GM23338 (cell line): ENCODE measurements around the gene YJEFN3. TPM values are rescaled to one million over a fixed set of nuclear protein-coding genes. Genes with fewer than 3 reads are reported as not detected.

Source experiments
- ATAC-seq: fragments of 200-7000 bp; cut with Tn5 transposase; 3 replicates; pipeline ENCODE4 v1.9.1; 2020
- DNase-seq: peaks from one replicate; pipeline ENCODE4 v3.0.0-alpha.2; 2015; ENCODE audit warnings: low spot score
- H2AFZ ChIP-seq: fragments of 200-600 bp; sonication (generic); 2 replicates; pipeline ENCODE4 v1.8.0; 2016; ENCODE audit warnings: antibody characterized with exemption, mild to moderate bottlenecking, moderate library complexity
- H3F3A ChIP-seq: fragments of 200-600 bp; sonication (generic); replicated peaks from 2 replicates; pipeline ENCODE4 v1.8.0; 2017; ENCODE audit warnings: antibody characterized with exemption, mixed run types, low read depth
- H3K27ac ChIP-seq: fragments of 200-600 bp; sonication (generic); 2 replicates; pipeline ENCODE4 v1.6.1; 2016; ENCODE audit warnings: low read depth
- H3K27me3 ChIP-seq: fragments of 200-600 bp; sonication (generic); 2 replicates; pipeline ENCODE4 v1.8.0; 2016; ENCODE audit warnings: mild to moderate bottlenecking, mixed run types, moderate library complexity; ENCODE audit not compliant: insufficient read depth
- H3K36me3 ChIP-seq: fragments of 200-600 bp; sonication (generic); 2 replicates; pipeline ENCODE4 v1.8.0; 2016; ENCODE audit warnings: mild to moderate bottlenecking; ENCODE audit not compliant: insufficient read depth
- H3K4me1 ChIP-seq: fragments of 200-600 bp; sonication (generic); 2 replicates; pipeline ENCODE4 v1.8.0; 2016; ENCODE audit warnings: mild to moderate bottlenecking, moderate library complexity; ENCODE audit not compliant: insufficient read depth
- H3K4me2 ChIP-seq: fragments of 200-600 bp; sonication (generic); 2 replicates; pipeline ENCODE4 v1.7.1; 2017; ENCODE audit warnings: mixed run types
- H3K4me3 ChIP-seq: fragments of 200-600 bp; sonication (generic); 2 replicates; pipeline ENCODE4 v1.6.1; 2016; ENCODE audit warnings: mixed run types
- H3K79me2 ChIP-seq: fragments of 200-600 bp; sonication (generic); replicated peaks from 2 replicates; pipeline ENCODE4 v1.8.0; 2017; ENCODE audit warnings: mild to moderate bottlenecking; ENCODE audit not compliant: insufficient read depth
- H3K9me2 ChIP-seq: fragments of 200-600 bp; sonication (generic); 2 replicates; pipeline ENCODE4 v1.8.0; 2017; ENCODE audit not compliant: insufficient read depth
- H4K20me1 ChIP-seq: fragments of 200-600 bp; sonication (generic); replicated peaks from 2 replicates; pipeline ENCODE4 v1.8.0; 2017; ENCODE audit warnings: mild to moderate bottlenecking; ENCODE audit not compliant: insufficient read depth
- H3K27ac Mint-ChIP-seq: 2 replicates; pipeline ENCODE4 v1.8.0; 2020; ENCODE audit warnings: inconsistent platforms, mild to moderate bottlenecking, moderate library complexity, mixed read lengths
- H3K27me3 Mint-ChIP-seq: 3 replicates; pipeline ENCODE4 v1.8.0; 2022; ENCODE audit warnings: low read depth, mild to moderate bottlenecking, moderate library complexity, mixed read lengths, inconsistent platforms; ENCODE audit not compliant: insufficient read depth, poor library complexity
- H3K36me3 Mint-ChIP-seq: 3 replicates; pipeline ENCODE4 v1.8.0; 2021; ENCODE audit warnings: low read depth, mild to moderate bottlenecking, inconsistent platforms, moderate library complexity, mixed read lengths
- H3K4me1 Mint-ChIP-seq: 3 replicates; pipeline ENCODE4 v1.8.0; 2020; ENCODE audit warnings: mild to moderate bottlenecking, inconsistent platforms, mixed read lengths
- H3K4me3 Mint-ChIP-seq: 3 replicates; pipeline ENCODE4 v1.8.0; 2021; ENCODE audit warnings: moderate library complexity, mild to moderate bottlenecking, inconsistent platforms, mixed read lengths
- H3K9me3 Mint-ChIP-seq: 3 replicates; pipeline ENCODE4 v1.8.0; 2020; ENCODE audit warnings: moderate library complexity, mild to moderate bottlenecking, inconsistent platforms, mixed read lengths
- EZH2 ChIP-seq: fragments of 200-600 bp; sonication (generic); IDR thresholded peaks from one replicate; pipeline ENCODE4 v1.8.0; 2017; ENCODE audit warnings: antibody characterized with exemption, mild to moderate bottlenecking, low read depth; ENCODE audit not compliant: unreplicated experiment
- EZH2phosphoT487 ChIP-seq: fragments of 200-600 bp; sonication (generic); IDR thresholded peaks from one replicate; pipeline ENCODE4 v1.8.1; 2018; ENCODE audit warnings: antibody characterized with exemption; ENCODE audit not compliant: unreplicated experiment
- NANOG ChIP-seq: IDR thresholded peaks from 2 replicates; pipeline ENCODE4 v1.6.1; 2016; ENCODE audit warnings: antibody characterized with exemption, borderline replicate concordance
- STAT1 ChIP-seq: IDR thresholded peaks from one replicate; pipeline ENCODE4 v1.6.1; 2016; ENCODE audit warnings: antibody characterized with exemption; ENCODE audit not compliant: unreplicated experiment
- ZNF114 ChIP-seq: fragments of 250-450 bp; sonication (Bioruptor Pico); IDR thresholded peaks from 2 replicates; pipeline ENCODE4 v1.5.0; 2020; ENCODE audit warnings: mild to moderate bottlenecking, moderate library complexity
- polyA plus RNA-seq: library from polyadenylated mRNA; unstranded; fragments of >200 nt; fragmentation: Nextera tagmentation; extraction: Ambion mirVana; gene quantifications from 2 replicates; pipeline ENCODE4 v1.2.1, GENCODE V29; 2016
- total RNA-seq: library from RNA; depleted of rRNA; stranded (reverse); fragments of >200 nt; shearing (Covaris generic); gene quantifications from 2 replicates; pipeline ENCODE4 v1.2.3, GENCODE V29; 2014
- TF ChIP-seq, protein P1 (sequence below), 2 experiments: fragments of 200-600 bp in 1 of 2; sonication (generic) in 1 of 2; conservative IDR thresholded peaks; 2 replicates each; pipeline versions ENCODE4 v1.5.1 to v1.6.1; 2016 to 2017; ENCODE audit warnings: antibody characterized with exemption in 2 of 2, low read depth in 2 of 2, mild to moderate bottlenecking in 2 of 2, moderate library complexity in 1 of 2
- TF ChIP-seq, protein P2 (sequence below): IDR thresholded peaks from 2 replicates; pipeline ENCODE4 v1.6.1; 2016; ENCODE audit warnings: antibody characterized with exemption
- TF ChIP-seq, protein P3 (sequence below): fragments of 250-450 bp; sonication (Bioruptor Pico); IDR thresholded peaks from 2 replicates; pipeline ENCODE4 v1.5.0; 2020; ENCODE audit warnings: mild to moderate bottlenecking, moderate library complexity
- TF ChIP-seq, protein P4 (sequence below): IDR thresholded peaks from one replicate; pipeline ENCODE4 v1.6.1; 2018; ENCODE audit warnings: antibody characterized with exemption; ENCODE audit not compliant: unreplicated experiment

Gene YJEFN3
- total and polyA plus RNA-seq, 2 experiments from 2014 or later = 3.5 to 6.5 TPM

DNA sequence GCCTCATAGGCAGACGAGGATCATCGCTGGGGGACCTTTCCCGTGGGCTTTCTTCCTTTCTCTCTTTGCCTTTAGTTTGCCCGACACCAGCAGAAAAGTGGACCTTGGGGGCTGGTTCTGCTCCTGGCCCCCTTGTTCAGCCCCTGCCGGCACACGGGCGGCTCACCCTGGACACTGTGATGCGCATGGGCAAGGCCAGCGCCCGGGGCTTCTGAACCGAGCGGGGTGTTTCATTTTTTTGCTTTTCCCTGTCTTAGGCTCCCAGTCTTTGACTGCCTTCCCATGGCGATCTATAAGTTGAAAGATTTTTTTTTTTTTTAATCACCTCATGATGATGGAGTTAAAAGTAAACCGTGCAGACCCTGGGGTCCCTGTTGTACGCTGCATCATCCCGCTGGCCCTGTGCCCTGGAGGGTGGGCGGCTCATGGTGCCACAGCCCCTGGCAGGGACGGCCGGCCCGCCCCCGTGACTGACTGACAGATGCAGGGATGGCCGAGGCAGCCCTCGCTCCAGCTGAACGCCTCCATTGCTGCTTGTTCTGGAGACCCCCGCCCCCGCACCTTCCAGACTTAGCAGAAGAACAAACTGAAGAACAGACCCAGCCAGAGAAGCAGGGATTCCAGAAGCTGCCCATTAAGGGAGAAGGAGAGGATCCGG lies 22.9 kb upstream of the YJEFN3 start:
- no peak for ATAC-seq
- Histone ChIP-seq H3K27ac (no peak overlapping the region), H3K27me3 (no peaks in the 10 kb centered on the region), H2AFZ (no peak overlapping the region), H3F3A (peaks cover 31% of the 10 kb centered on the region), H3K4me2 (no peak overlapping the region), H3K79me2 (no peaks in the 10 kb centered on the region), H4K20me1 (peaks cover 11% of the 10 kb centered on the region), H3K9me2 (no peaks in the 10 kb centered on the region), H3K36me3 (peaks cover 12% of the 10 kb centered on the region; the same call in 1 of the 2 replicates), H3K4me3 (no peak overlapping the region), H3K4me1 (no peaks in the 10 kb centered on the region)
- Mint-ChIP-seq H3K36me3 (peaks cover 57% of the 10 kb centered on the region), H3K4me1 (peaks cover 13% of the 10 kb centered on the region), H3K27me3 (peaks cover 24% of the 10 kb centered on the region), H3K4me3 (no peak overlapping the region), H3K9me3 (no peaks in the 10 kb centered on the region), H3K27ac (no peak overlapping the region)
- no peak for DNase-seq
- no peak for TF ChIP-seq STAT1
- TF ChIP-seq EZH2 = no peak
- TF ChIP-seq, protein P1, sequence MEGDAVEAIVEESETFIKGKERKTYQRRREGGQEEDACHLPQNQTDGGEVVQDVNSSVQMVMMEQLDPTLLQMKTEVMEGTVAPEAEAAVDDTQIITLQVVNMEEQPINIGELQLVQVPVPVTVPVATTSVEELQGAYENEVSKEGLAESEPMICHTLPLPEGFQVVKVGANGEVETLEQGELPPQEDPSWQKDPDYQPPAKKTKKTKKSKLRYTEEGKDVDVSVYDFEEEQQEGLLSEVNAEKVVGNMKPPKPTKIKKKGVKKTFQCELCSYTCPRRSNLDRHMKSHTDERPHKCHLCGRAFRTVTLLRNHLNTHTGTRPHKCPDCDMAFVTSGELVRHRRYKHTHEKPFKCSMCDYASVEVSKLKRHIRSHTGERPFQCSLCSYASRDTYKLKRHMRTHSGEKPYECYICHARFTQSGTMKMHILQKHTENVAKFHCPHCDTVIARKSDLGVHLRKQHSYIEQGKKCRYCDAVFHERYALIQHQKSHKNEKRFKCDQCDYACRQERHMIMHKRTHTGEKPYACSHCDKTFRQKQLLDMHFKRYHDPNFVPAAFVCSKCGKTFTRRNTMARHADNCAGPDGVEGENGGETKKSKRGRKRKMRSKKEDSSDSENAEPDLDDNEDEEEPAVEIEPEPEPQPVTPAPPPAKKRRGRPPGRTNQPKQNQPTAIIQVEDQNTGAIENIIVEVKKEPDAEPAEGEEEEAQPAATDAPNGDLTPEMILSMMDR (conservative IDR thresholded peaks at IDR 0.05; ENCODE audit: low read depth in 2 of 2) = no peak
- TF ChIP-seq, protein P2, sequence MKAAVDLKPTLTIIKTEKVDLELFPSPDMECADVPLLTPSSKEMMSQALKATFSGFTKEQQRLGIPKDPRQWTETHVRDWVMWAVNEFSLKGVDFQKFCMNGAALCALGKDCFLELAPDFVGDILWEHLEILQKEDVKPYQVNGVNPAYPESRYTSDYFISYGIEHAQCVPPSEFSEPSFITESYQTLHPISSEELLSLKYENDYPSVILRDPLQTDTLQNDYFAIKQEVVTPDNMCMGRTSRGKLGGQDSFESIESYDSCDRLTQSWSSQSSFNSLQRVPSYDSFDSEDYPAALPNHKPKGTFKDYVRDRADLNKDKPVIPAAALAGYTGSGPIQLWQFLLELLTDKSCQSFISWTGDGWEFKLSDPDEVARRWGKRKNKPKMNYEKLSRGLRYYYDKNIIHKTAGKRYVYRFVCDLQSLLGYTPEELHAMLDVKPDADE = no peak
- no peak for TF ChIP-seq NANOG
- no peak for TF ChIP-seq ZNF114
- TF ChIP-seq EZH2phosphoT487 = no peak
- TF ChIP-seq, protein P3, sequence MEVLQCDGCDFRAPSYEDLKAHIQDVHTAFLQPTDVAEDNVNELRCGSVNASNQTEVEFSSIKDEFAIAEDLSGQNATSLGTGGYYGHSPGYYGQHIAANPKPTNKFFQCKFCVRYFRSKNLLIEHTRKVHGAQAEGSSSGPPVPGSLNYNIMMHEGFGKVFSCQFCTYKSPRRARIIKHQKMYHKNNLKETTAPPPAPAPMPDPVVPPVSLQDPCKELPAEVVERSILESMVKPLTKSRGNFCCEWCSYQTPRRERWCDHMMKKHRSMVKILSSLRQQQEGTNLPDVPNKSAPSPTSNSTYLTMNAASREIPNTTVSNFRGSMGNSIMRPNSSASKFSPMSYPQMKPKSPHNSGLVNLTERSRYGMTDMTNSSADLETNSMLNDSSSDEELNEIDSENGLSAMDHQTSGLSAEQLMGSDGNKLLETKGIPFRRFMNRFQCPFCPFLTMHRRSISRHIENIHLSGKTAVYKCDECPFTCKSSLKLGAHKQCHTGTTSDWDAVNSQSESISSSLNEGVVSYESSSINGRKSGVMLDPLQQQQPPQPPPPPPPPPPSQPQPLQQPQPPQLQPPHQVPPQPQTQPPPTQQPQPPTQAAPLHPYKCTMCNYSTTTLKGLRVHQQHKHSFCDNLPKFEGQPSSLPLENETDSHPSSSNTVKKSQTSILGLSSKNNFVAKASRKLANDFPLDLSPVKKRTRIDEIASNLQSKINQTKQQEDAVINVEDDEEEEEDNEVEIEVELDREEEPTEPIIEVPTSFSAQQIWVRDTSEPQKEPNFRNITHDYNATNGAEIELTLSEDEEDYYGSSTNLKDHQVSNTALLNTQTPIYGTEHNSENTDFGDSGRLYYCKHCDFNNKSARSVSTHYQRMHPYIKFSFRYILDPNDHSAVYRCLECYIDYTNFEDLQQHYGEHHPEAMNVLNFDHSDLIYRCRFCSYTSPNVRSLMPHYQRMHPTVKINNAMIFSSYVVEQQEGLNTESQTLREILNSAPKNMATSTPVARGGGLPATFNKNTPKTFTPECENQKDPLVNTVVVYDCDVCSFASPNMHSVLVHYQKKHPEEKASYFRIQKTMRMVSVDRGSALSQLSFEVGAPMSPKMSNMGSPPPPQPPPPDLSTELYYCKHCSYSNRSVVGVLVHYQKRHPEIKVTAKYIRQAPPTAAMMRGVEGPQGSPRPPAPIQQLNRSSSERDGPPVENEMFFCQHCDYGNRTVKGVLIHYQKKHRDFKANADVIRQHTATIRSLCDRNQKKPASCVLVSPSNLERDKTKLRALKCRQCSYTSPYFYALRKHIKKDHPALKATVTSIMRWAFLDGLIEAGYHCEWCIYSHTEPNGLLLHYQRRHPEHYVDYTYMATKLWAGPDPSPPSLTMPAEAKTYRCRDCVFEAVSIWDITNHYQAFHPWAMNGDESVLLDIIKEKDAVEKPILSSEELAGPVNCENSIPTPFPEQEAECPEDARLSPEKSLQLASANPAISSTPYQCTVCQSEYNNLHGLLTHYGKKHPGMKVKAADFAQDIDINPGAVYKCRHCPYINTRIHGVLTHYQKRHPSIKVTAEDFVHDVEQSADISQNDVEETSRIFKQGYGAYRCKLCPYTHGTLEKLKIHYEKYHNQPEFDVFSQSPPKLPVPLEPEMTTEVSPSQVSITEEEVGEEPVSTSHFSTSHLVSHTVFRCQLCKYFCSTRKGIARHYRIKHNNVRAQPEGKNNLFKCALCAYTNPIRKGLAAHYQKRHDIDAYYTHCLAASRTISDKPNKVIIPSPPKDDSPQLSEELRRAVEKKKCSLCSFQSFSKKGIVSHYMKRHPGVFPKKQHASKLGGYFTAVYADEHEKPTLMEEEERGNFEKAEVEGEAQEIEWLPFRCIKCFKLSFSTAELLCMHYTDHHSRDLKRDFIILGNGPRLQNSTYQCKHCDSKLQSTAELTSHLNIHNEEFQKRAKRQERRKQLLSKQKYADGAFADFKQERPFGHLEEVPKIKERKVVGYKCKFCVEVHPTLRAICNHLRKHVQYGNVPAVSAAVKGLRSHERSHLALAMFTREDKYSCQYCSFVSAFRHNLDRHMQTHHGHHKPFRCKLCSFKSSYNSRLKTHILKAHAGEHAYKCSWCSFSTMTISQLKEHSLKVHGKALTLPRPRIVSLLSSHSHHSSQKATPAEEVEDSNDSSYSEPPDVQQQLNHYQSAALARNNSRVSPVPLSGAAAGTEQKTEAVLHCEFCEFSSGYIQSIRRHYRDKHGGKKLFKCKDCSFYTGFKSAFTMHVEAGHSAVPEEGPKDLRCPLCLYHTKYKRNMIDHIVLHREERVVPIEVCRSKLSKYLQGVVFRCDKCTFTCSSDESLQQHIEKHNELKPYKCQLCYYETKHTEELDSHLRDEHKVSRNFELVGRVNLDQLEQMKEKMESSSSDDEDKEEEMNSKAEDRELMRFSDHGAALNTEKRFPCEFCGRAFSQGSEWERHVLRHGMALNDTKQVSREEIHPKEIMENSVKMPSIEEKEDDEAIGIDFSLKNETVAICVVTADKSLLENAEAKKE (CRISPR knock-in tag) = no peak
- TF ChIP-seq, protein P4, sequence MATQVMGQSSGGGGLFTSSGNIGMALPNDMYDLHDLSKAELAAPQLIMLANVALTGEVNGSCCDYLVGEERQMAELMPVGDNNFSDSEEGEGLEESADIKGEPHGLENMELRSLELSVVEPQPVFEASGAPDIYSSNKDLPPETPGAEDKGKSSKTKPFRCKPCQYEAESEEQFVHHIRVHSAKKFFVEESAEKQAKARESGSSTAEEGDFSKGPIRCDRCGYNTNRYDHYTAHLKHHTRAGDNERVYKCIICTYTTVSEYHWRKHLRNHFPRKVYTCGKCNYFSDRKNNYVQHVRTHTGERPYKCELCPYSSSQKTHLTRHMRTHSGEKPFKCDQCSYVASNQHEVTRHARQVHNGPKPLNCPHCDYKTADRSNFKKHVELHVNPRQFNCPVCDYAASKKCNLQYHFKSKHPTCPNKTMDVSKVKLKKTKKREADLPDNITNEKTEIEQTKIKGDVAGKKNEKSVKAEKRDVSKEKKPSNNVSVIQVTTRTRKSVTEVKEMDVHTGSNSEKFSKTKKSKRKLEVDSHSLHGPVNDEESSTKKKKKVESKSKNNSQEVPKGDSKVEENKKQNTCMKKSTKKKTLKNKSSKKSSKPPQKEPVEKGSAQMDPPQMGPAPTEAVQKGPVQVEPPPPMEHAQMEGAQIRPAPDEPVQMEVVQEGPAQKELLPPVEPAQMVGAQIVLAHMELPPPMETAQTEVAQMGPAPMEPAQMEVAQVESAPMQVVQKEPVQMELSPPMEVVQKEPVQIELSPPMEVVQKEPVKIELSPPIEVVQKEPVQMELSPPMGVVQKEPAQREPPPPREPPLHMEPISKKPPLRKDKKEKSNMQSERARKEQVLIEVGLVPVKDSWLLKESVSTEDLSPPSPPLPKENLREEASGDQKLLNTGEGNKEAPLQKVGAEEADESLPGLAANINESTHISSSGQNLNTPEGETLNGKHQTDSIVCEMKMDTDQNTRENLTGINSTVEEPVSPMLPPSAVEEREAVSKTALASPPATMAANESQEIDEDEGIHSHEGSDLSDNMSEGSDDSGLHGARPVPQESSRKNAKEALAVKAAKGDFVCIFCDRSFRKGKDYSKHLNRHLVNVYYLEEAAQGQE = no peak
